GM06990 (cell line): ENCODE measurements around the gene GHITM.

ENCODE experiments used
- DNase-seq: peaks from one replicate; pipeline ENCODE4 v3.0.0-alpha.2; 2011; ENCODE audit not compliant: insufficient read length; ENCODE audit errors: extremely low read depth
- H3K27me3 ChIP-seq: replicated peaks from 2 replicates; pipeline ENCODE4 v1.6.0; 2011; ENCODE audit warnings: low read length; ENCODE audit not compliant: control insufficient read depth, insufficient read depth
- H3K36me3 ChIP-seq: 2 replicates; pipeline ENCODE4 v1.5.1; 2011; ENCODE audit warnings: low read length; ENCODE audit not compliant: control insufficient read depth, insufficient read depth
- H3K4me3 ChIP-seq: replicated peaks from 2 replicates; pipeline ENCODE4 v1.5.1; 2011; ENCODE audit warnings: low read depth, mild to moderate bottlenecking, control low read depth, low read length
- TF ChIP-seq, protein P1 (sequence below): IDR thresholded peaks from 2 replicates; pipeline ENCODE4 v1.5.1; 2011; ENCODE audit warnings: low read length, control low read depth, mild to moderate bottlenecking, inconsistent platforms; ENCODE audit not compliant: insufficient read depth, poor library complexity, severe bottlenecking

GHITM gene

DNA sequence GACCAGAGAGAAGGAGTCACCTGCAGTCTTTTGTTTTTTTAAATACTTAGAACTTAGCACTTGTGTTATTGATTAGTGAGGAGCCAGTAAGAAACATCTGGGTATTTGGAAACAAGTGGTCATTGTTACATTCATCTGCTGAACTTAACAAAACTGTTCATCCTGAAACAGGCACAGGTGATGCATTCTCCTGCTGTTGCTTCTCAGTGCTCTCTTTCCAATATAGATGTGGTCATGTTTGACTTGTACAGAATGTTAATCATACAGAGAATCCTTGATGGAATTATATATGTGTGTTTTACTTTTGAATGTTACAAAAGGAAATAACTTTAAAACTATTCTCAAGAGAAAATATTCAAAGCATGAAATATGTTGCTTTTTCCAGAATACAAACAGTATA, 13.5 kb downstream of the GHITM start:
- DNase-seq, result no peak
- TF ChIP-seq, protein P1, sequence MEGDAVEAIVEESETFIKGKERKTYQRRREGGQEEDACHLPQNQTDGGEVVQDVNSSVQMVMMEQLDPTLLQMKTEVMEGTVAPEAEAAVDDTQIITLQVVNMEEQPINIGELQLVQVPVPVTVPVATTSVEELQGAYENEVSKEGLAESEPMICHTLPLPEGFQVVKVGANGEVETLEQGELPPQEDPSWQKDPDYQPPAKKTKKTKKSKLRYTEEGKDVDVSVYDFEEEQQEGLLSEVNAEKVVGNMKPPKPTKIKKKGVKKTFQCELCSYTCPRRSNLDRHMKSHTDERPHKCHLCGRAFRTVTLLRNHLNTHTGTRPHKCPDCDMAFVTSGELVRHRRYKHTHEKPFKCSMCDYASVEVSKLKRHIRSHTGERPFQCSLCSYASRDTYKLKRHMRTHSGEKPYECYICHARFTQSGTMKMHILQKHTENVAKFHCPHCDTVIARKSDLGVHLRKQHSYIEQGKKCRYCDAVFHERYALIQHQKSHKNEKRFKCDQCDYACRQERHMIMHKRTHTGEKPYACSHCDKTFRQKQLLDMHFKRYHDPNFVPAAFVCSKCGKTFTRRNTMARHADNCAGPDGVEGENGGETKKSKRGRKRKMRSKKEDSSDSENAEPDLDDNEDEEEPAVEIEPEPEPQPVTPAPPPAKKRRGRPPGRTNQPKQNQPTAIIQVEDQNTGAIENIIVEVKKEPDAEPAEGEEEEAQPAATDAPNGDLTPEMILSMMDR, result no peak
- Histone ChIP-seq H3K27me3 (no peaks in the 10 kb centered on the region), H3K36me3 (peaks cover 14% of the 10 kb centered on the region), H3K4me3 (no peak overlapping the region)

DNA sequence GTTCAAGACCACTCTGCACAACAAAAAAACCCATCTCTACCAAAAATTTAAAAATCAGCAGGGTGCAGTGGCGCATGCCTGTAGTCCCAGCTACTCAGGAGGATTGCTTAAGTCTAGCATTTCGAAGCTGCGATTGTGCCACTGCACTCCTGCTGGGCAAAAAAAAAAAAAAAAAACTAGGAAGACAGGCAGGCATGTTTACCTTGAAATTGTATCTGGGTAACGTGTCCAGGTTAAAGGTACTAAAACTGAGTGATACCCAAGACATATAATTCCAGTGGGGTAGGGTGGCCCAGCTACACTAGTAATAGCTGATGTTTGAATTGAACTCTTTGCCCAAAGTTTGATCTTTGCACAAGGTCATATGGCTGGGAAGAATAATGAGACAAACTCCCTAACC, 16.2 kb downstream of the GHITM start:
- Histone ChIP-seq H3K27me3 (no peaks in the 10 kb centered on the region), H3K36me3 (peaks cover 14% of the 10 kb centered on the region), H3K4me3 (no peak overlapping the region)
- no peak for DNase-seq
- TF ChIP-seq, protein P1, result no peak

DNA sequence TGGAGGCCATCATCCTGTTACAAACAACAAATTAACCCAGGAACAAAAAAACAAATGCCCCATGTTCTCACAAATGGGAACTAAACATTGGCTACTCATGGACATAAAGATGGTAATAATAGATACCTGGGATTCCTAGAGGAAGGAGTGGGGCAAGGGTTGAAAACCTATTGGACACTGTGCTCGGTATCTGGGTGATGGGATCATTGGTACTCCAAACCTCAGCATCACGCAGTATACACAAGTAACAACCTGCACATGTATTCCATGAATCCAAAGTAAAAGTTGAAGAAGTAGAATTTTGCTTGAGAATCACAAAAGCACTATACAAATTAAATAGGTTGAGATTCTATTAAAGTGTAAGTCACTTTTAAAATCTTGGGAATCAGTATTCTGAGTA, 16.7 kb downstream of the GHITM start:
- H3K36me3 ChIP-seq, result peaks cover 13% of the 10 kb centered on the region

DNA sequence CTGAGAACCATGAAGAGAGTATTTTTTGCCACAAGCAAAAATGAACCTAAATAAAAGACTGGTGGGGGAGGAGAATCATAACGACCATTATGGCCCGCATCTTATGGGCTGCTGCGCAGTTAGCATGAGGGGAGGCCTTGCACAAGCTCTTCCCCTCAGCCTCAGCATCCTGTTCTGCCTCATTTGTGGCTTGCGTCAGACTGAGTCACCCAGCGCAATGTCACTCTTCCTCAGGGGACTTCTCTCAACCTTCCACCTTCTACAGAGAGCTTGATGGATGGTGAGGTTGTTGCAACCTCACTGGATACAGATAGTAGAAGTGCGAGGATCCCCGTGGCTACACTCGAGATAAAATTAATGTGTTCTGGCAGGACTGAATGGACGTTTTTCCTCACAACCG, 17.5 kb downstream of the GHITM start:
- Histone ChIP-seq H3K36me3 (peaks cover 13% of the 10 kb centered on the region), H3K27me3 (no peaks in the 10 kb centered on the region), H3K4me3 (no peak overlapping the region)
- DNase-seq, result no peak
- TF ChIP-seq, protein P1, result no peak

More for the DNA sequence above, 16.7 kb downstream of the GHITM start:
- TF ChIP-seq, protein P1, result no peak
- no peak for DNase-seq
- H3K27me3 ChIP-seq, result no peaks in the 10 kb centered on the region
- H3K4me3 ChIP-seq, result no peak overlapping the region

DNA sequence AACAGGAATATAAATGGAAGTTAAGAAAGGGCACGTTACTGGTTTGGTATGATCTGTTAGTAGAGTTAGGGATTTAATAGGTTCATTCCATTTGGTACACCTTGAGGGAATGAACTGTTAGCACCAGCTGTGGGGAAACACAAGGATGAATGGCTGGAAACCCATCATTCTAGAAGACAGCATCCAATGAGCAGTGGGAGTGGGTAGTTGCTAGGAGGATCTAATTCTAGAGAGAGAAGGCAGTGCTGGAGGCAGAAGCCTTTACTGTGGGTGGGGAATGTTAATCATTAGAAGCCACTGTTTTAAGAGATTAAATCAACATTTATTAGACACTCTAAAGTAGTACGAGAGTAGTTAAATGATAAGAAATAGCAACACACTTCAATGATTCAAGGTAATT, 18.8 kb downstream of the GHITM start:
- H3K27me3 ChIP-seq, result no peaks in the 10 kb centered on the region
- TF ChIP-seq, protein P1, result no peak
- H3K36me3 ChIP-seq, result peaks cover 12% of the 10 kb centered on the region
- DNase-seq, result no peak
- H3K4me3 ChIP-seq, result no peak overlapping the region

DNA sequence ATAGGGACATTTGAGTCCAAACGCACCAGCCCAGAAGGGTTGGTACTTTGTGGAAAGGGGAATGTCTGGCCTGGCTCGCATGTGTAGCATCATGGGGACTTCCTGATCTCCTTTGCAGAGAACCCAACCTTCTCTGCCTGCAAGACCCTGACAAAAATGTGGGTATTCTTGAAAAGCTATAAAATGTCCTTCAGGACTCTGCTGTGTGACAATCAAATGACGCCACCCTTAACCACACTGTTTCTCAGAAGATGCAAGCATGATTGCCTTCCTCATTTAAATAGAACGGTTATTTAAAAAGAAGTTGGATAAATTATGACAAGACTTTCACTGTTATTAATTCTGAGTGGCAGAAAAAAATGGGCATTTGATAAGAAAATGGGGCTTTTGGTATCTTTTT, 19.2 kb downstream of the GHITM start:
- TF ChIP-seq, protein P1, result no peak
- no peak for DNase-seq
- no peaks in the 10 kb centered on the region for H3K27me3 ChIP-seq
- H3K4me3 ChIP-seq, result no peak overlapping the region
- H3K36me3 ChIP-seq, result peaks cover 12% of the 10 kb centered on the region
